Activated CD4-positive, alpha-beta T cell treated with anti-CD3 and anti-CD28 coated beads, Interleukin-2, Interleukin-6, amounts not matched to agents 100 ng/mL and 50 ng/mL, durations not matched to agents 16 hours and 8 hours (primary cell): Measurements from ENCODE around the gene ATP1B2.
"Not testable (repeated sequence)": the region's sequence is repeated elsewhere in the genome, so short reads cannot be mapped to it uniquely, and the experiment has no call there.

Experiments used
- DNase-seq: peaks from one replicate; pipeline ENCODE4 v3.0.0-alpha.2; 2020

ATP1B2 gene

DNA sequence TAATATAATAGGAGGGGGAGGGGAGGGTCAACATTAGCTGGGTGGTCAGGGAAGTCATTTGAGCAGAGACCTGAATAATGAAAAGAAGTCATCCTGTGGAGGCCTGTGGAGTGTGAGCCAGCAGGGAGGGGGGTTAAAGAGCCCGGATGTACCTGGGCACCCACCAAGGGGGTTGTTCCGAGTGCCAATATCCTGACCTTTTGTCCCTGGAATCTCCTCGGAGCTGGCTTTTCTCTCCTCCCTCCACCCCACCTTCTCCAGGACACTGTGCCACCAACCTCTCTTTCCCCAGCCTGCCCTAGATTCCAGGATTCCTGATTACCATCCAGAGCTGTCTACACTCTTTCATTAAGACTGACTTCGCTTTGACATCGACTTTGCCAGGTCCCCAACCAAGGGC lies 14.6 kb upstream of the ATP1B2 start:
- DNase-seq: no peak

DNA sequence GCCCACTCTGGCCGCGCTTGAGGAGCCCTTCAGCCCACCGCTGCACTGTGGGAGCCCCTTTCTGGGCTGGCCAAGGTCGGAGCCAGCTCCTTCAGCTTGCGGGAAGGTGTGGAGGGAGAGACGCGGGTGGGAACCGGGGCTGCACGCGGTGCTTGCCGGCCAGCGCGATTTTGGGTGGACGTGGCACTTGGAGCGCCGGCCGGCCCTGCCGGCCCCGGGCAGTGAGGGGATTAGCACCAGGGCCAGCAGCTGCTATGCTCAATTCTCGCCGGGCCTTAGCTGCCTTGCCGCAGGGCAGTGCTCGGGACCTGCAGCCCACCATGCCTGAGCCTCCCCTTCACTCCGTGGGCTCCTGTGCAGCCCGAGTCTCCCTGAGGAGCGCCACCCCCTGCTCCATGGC lies 9.9 kb upstream of the ATP1B2 start:
- no peak for DNase-seq

DNA sequence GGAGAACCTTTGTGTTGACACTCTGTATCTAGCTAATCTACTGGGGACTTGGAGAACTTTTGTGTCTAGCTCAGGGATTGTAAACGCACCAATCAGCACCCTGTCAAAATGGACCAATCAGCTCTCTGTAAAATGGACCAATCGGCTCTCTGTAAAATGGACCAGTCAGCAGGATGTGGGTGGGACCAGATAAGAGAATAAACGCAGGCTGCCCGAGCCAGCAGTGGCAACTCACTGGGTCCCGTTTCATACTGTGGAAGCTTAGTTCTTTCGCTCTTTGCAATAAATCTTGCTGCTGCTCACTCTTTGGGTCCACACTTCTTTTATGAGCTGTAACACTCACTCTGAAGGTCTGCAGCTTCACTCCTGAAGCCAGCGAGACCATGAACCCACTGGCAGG lies 9.1 kb upstream of the ATP1B2 start:
- DNase-seq: not testable (repeated sequence)

DNA sequence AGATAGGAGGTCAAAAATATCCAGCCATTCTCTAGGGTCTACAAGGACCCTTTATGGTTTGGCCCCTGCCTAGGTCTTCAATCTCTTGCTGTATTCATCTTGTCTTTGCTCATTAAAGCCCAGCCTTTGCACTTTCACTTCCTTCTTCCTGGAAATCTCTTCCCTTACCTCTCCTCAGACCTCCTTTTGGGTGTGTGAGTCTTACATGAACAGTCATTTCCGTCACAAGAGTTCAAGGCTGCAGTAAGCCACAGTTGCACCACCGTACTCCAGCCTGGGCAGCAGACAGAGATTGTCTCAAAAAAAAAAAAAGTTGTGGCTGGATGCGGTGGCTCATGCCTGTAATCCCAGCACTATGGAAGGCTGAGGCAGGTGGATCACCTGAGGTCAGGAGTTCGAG lies 6.0 kb upstream of the ATP1B2 start:
- DNase-seq: peak; percentile 32

DNA sequence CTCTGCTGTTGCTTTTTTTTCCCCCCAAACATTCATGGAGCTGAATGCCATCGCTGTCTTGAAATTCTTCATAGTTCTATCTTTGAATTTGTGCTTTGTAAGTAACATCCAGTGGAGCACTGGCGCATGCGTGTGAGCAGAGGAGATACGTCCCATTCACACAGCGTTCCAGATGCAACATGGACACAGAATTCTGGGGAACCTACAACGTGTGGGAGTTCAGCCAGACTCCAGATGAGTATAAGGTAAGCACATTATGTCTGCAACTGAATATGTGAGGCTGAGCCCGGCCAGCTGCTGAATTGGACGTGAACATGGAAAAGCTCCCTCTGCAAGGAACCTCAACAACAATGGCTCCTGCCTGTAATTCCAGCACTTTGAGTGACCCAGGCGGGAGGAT lies 4.3 kb upstream of the ATP1B2 start:
- no peak for DNase-seq

DNA sequence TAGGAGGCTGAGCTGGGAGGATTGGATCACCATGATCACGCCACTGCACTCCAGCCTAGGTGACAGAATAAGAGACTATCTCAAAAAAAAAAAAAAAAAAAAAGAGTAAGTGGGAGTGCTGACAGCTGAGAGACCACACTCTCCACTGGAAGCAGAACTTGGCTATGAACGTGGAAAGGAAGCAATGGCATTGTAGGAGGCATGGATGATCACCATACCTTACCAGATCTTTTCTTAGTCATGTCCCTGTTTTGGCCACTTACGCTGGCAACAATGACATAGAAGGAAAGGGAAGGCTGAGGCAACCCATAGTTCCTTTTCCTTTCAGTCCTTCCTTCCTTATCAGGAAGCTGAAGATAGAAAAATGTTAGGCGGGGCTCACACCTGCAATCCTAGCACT lies 3.7 kb upstream of the ATP1B2 start:
- no peak for DNase-seq

DNA sequence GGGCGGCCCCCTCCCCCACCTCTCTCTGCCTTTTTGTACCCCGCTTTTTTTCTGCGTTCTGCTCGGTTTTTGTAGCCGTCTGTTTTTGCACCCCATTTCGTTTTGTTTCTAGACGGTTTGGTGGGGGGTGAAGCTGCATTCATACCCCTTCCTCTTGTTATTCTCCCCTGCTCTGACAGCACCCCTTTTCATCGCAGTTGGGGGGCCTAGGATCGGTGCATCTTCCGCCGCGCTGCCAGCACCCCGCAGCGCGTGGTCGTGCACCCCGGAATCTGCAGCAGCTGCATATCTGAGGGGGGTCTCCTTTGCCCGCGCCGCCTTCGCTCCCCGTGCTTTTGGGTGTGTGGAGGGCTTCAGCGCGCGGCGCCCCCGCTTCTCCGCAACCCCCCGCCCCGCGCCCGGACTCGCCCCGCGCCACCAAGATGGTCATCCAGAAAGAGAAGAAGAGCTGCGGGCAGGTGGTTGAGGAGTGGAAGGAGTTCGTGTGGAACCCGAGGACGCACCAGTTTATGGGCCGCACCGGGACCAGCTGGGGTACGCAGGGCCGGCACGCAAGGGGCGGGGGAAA lies 455 bp downstream of the ATP1B2 start:
- no peak for DNase-seq

DNA sequence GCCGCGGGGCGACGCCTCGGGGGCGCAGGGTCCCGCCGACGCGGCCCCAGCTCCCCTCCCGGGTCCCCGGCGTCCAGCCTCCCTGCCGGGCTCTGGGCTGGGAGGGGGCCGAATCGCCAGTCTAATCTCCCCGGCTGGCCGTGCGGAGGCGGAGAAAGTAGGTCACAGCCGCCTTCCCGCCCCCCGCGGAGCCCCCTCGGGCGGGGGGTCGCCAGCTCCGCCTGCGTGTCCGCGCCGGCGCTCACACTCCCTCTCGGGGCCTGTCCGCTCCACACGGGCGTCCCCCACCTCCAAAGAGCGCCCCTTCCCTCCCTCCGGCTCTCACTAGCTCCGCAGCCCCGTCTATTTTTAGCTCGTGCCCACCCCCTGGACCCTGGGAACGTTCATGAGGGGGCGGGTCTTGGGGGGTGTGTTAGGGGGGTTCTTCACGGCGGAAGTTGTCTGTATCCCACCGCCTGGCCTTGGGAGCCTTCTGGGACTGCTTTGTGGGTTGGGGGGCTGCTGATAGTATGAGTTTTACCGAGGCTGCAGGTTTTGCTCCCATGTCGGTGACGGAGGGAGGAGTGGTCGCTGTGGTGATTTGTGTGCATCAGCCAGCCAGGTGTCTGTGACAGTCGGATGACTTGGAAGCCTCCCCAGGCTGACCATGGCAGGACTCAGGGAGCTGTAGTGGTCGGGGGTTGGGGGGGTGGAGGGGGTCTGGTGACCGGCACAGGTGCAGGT lies 1.1 kb downstream of the ATP1B2 start:
- no peak for DNase-seq

DNA sequence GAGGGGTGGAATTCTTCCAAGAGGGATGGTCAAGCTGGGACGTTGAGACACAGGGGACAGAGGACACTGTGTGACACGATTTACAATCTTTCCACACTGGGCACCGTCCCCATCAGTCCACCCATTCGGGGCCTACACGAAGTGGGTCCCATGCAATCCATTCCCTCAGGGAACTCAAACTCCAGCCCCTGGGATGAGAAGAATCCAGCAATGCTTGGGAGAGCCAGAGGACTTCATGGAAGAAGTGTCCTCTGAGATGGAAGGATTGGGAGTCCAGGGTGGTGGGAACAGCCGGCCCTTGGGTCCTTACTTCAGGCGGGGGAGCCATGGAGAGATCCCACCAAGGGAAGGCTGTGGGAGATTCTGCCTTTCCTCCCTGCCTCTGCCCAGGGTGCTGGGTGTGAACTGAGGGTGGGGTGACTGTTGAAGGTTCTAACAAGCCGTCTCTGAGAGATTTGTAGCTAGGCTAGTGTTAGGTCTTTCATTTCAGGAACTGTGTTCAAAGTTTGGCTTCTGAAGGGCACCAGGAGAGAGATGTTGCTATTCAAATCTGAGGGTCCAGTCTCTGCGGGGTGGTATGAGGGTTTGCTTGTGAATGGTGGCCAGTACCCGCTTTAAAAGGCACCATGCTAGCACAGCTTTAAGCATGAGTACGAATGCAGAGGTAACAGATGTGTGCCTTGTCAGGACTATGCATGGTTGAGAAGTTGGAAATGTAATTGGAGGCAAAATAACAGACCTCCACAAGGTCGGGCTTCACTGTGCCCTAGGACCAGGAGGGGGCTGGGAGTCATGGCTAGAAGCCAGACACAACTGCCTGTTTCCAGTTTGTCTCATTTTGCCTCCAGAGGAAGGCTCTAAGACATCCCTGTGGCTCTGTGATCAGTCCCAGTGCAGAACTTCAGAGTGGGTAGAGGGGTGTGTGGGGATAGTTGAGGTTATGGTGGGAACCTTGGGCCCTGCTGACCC lies 1.9 kb downstream of the ATP1B2 start:
- DNase-seq: no peak

DNA sequence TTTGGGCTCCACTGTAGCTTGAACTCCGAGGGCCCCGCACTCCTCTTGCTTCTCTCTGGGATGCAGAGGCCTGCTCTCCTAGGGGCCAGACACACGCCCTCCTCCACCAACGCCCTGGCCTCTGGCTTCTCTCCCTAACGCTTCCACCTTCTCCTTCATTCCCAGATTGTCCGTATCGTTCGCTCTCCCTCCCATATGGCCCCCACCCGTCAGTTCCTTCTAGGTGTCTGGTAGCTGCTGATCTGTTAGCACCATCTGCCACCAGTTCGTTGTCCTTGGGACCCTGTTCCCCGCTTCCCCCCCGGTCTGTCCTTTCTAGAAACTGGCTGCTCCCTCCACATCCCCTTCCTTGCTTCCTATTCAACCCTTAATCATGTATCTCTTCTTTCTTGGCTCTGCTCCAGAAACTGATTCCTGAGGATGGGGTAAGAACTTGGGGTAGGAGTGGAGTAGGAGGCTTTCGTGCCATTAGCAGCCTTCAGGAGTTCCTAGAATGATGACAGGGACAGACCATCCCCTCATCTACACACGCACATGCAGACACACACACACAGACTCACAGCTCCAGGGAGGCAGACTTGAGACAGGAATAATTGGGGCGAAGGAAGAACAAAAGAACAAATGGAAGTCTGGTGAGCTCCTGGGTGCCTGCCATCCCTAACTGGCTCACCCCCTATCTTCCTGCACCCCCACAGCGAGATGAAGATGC lies 4.3 kb downstream of the ATP1B2 start:
- DNase-seq: no peak

DNA sequence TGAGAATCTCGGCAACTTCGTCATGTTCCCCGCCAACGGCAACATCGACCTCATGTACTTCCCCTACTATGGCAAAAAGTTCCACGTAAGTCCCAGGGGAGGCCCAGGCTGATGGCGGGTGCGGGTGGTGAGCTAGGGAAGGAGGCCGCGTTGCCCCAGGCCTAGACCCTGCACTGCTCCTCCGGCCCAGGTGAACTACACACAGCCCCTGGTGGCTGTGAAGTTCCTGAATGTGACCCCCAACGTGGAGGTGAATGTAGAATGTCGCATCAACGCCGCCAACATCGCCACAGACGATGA lies 4.8 kb downstream of the ATP1B2 start:
- DNase-seq: no peak

DNA sequence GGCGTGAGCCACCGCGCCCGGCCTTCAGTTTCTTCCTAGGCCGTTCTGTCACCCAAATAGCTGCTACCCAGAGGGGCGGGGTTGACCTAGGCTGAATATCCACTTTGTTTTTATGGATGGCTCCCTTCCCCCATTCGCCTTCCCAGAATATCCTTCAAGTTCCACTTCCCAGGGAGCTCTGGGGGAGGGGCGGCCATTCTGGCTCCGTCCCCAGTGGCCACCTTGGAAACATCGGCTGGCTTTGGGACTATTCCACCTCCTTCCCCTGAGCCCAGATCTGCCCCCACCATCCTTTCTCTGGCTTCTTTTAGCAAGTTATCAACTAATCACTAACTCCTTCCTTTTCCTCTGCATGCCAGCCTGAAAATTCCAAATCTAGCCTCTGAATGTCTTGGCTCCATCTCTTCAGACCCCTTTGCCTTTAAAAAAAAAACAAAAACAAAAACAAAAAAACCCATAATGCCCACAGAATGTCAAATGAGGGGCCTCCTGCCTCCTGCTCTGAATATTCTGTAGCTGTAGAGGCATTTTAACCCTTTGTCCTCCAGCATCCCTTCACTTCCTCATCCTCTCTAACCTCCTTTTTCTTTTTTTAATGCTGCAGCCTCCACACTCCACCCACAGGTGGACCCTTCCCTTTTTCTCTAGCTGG lies 6.4 kb downstream of the ATP1B2 start:
- no peak for DNase-seq

DNA sequence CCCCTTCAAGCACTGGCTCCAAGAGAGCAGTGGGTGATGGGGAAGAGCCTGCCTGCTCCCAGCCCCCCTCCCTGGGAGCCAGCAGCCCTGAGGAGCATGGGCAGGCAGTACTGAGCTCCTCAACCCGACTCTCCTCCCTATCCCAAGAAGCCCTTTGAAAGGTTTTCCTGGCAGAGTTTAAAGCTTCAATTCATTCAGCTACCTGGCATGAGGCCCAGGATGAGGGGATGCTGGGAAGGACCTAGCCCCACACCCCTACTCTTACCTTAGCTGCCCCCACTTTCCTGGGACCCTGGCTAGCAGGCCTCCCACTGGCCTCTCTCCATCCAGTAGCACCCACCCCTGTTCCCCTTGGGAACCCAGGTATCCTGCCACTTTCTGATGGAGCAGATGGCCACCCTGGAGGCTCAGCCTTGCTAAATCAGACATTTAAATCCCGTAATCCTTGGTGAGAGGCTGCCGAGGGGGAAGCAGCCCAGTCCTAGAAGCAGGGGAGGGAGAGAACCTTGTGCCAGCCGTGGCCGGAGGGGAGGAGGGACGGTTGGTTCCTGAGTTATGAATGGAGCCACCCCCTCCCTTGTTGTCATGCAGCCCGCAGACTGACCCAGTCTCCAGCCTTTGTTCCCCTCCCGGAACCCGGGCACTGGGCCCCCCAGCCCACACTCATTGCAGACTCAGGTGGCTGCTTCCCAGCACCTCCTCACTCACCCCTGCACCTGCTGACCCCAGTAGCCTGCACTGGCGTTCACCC lies 17.1 kb downstream of the ATP1B2 start:
- no peak for DNase-seq

DNA sequence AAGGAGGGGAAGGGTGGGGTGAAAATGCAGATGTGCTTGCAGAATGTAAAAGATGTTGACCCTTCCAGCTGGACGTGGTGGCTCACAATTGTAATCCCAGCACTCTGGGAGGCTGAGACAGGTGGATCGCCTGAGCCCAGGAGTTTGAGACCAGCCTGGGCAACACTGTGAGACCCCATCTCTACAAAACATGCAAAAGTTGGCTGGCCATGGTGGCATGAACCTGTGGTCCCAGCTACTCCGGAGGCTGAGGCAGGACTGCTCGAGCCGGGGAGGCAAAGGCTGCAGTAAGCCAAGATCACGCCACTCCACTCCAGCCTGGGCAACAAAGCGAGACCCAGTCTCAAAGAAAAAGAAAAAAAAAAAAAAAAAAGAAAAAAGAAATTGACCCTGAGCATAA lies 17.8 kb downstream of the ATP1B2 start:
- DNase-seq: no peak

DNA sequence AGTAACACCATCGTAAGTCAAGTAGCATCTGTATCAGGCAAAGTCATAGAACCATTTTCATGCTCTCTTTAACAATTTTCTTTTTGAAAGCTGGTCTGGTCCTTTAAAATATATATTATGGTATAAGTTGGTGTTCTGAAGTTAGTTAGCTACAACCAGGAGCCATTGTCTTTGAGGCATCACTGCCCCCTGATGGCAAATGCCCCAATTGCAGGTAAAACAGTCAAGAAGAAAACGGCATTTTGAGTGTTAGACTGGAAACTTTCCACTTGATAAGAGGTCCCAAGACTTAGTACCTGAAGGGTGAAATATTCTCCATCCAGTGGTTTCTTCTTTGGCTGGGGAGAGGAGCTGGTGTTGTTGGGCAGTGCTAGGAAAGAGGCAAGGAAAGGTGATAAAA lies 22.5 kb downstream of the ATP1B2 start:
- peak; percentile 51 for DNase-seq

DNA sequence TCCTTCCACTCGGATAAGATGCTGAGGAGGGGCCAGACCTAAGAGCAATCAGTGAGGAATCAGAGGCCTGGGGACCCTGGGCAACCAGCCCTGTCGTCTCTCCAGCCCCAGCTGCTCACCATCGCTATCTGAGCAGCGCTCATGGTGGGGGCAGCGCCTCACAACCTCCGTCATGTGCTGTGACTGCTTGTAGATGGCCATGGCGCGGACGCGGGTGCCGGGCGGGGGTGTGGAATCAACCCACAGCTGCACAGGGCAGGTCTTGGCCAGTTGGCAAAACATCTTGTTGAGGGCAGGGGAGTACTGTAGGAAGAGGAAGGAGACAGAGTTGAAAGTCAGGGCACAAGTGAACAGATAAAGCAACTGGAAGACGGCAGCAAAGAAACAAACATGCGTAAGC lies 24.2 kb downstream of the ATP1B2 start:
- DNase-seq: no peak

DNA sequence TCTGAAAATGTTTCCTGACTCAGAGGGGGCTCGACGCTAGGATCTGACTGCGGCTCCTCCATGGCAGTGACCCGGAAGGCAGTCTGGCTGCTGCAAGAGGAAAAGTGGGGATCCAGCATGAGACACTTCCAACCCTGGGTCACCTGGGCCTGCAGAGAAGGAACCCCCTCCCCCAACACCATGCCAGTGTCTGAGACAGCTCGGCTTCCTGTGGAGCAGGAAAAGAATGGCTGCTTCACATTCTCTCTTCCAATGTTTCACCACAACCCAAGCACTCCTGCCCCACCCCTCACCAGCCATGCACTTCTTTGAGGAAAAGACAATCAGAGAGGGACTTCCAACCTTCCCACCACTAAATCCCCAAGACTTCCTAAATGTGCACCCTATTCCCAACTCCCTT lies 25.8 kb downstream of the ATP1B2 start:
- no peak for DNase-seq

DNA sequence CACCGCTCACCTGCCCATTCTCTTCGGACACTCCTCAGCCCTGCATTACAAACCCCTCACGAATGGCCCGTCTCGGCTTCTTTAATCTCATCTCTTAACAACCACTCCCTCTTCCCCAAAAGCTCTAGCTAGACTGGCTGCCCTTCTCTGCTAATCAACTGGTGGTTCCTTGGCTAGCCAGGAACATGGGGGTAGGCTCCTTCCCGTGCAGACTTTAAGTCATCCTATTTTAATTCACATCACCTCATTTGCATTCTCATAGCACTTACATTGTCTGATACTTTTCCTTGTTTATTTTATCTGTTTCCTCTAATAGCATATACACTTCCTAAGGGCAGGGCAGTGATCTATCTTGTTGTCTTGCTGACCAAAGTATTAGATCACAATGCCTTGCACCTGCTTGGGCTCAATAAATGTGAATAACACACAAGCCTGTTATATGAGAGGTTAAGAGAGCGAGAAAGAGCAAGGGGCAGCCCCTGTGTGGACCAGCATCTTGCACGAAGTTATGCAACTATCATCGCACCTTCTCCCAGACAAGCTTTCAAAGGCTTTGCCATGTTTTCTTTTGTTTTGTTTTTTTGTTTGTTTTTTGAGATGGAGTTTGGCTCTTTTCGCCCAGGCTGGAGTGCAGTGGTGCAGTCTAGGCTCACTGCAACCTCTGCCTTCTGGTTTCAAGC lies 26.8 kb downstream of the ATP1B2 start:
- no peak for DNase-seq

DNA sequence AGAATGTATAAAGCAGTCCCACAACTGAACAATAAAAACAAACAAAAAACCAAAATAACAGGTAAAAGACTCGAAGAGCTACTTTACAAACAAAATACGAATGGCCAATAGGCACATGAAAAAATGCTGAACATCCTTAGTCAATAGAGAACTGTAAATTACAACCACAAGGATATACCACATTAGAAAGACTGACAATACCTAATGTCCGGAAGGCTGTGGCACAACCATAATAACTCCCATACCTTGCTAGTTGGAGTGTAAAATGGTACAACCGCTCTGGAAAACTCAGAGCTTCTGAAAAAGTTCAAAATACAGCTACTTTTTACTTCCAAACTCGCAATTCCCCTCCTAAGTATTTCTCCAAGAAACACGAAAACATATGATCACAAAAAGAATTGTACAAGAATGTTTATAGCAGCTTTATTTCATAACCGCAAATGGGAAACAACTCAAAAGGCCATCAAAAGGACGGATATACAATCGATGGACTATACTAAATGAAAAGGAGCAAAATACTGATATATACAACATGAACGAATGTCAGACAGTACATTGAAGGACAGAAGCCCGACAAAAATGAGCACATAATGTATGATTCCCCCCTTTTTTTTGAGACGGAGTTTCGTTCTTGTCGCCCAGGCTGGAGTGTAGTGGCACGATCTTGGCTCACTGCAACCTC lies 34.3 kb downstream of the ATP1B2 start:
- no peak for DNase-seq

DNA sequence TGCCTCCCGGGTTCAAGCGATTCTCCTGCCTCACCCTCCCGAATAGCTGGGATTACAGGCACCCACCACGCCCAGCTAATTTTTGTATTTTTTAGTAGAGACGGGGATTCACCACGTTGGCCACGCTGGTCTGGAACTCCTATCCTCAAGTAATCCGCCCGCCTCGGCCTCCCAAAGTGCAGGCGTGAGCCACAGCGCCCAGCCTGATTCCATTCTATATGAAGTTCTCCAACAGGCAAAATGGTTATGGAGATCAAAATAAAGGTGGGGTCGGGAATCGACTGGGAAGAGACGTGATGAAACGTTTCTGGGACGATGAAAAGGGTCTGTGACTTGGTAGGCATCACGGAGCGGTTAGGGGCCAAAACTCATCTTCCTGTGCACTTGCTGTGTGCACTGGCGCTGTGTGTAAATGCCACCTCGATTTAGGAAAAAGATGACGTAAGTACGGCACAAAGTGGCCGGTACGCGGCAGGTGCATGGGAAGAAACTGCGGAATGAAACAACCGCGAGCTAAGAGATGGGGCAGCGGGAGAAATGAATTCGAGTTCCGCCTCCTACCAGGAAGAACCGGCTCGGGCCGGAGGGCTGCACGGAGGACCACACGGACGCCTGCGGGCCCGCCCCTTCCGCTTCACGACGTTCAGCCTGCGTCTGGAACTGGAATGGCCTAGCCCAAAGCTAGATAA lies 35.0 kb downstream of the ATP1B2 start:
- DNase-seq: peak; percentile 94
